ENCODE measurements around the gene KTN1. TPM values are rescaled to one million over a fixed set of nuclear protein-coding genes. Genes with fewer than 3 reads are reported as not detected.

KTN1 gene
- total RNA-seq, 1 donor from 2014 or later: 135 TPM

GRCh38 chr14:55604488-55604887, 24.5 kb downstream of the KTN1 start:
- Mint-ChIP-seq H3K9me3 (no peaks in the 10 kb centered on the region), H3K4me3 (ENCODE audit: low read depth) (no peak overlapping the region), H3K27me3 (ENCODE audit: low read depth) (no peaks in the 10 kb centered on the region), H3K36me3 (ENCODE audit: low read depth) (peaks cover 7% of the 10 kb centered on the region), H3K4me1 (ENCODE audit: low read depth) (peaks cover 6% of the 10 kb centered on the region), H3K27ac (no peak overlapping the region)
- no peak for DNase-seq (ENCODE audit: low spot score)
- intact Hi-C loops (cut with micrococcal nuclease): no loop called here

GRCh38 chr14:55604900-55605418, 25.0 kb downstream of the KTN1 start:
- no peak for DNase-seq (ENCODE audit: low spot score)
- Mint-ChIP-seq H3K4me3 (ENCODE audit: low read depth) (no peak overlapping the region), H3K4me1 (ENCODE audit: low read depth) (peaks cover 6% of the 10 kb centered on the region), H3K27me3 (ENCODE audit: low read depth) (no peaks in the 10 kb centered on the region), H3K36me3 (ENCODE audit: low read depth) (peaks cover 7% of the 10 kb centered on the region), H3K9me3 (no peaks in the 10 kb centered on the region), H3K27ac (no peak overlapping the region)
- intact Hi-C loops (cut with micrococcal nuclease): no loop called here

GRCh38 chr14:55605793-55606192, 25.8 kb downstream of the KTN1 start:
- intact Hi-C loops (cut with micrococcal nuclease): no loop called here
- peaks cover 3% of the 10 kb centered on the region for H3K4me1 Mint-ChIP-seq (ENCODE audit: low read depth)
- no peak overlapping the region for H3K4me3 Mint-ChIP-seq (ENCODE audit: low read depth)
- no peaks in the 10 kb centered on the region for H3K27me3 Mint-ChIP-seq (ENCODE audit: low read depth)
- no peak for DNase-seq (ENCODE audit: low spot score)
- no peaks in the 10 kb centered on the region for H3K9me3 Mint-ChIP-seq
- H3K36me3 Mint-ChIP-seq (ENCODE audit: low read depth): peaks cover 7% of the 10 kb centered on the region
- H3K27ac Mint-ChIP-seq: no peak overlapping the region

DNA sequence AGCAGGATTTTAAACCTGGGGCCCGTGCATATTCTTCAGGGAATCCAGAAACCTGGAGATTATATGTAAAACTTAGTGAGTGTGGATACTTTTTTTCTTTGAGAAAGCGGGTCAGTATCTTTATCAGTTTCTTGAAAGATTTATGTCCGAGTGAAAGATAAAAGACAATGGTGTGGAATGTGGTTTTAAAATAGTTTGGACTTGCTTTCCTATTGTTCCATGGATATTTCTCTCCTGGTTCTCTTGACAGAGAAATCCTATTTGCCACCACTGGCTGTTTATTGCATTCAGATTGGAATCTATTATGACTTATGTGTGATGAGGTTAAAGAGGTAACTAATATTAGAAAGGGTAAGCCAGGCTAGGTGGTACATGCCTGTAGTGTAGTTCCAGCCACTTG, 27.4 kb downstream of the KTN1 start:
- peaks cover 3% of the 10 kb centered on the region for H3K4me1 Mint-ChIP-seq (ENCODE audit: low read depth)
- H3K9me3 Mint-ChIP-seq: no peaks in the 10 kb centered on the region
- H3K4me3 Mint-ChIP-seq (ENCODE audit: low read depth): no peak overlapping the region
- intact Hi-C loops (cut with micrococcal nuclease): no loop called here
- H3K27me3 Mint-ChIP-seq (ENCODE audit: low read depth): no peaks in the 10 kb centered on the region
- peaks cover 8% of the 10 kb centered on the region for H3K36me3 Mint-ChIP-seq (ENCODE audit: low read depth)
- DNase-seq (ENCODE audit: low spot score): no peak
- H3K27ac Mint-ChIP-seq: no peak overlapping the region

DNA sequence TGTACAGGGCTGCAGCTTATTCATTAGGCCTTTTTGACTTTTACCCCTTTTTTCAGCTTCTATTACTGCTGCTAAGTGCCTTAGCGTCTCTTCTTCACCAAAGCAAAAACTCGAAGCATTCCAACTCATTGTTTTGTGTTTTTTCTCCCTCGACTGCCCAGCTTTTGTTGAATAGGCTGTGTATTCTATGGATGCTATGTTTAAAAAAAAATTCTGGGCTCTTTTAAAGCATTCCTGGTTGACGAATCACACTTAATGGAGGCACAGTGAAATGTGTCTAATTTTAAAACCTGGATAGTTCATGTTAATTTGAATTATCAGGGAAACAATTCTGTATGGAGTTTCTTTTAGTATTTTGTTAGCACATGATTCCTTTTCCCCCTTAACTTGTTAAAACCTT, 29.7 kb downstream of the KTN1 start:
- intact Hi-C loops (cut with micrococcal nuclease): no loop called here
- DNase-seq (ENCODE audit: low spot score): no peak
- Mint-ChIP-seq H3K27ac (no peak overlapping the region), H3K27me3 (ENCODE audit: low read depth) (no peaks in the 10 kb centered on the region), H3K36me3 (ENCODE audit: low read depth) (peaks cover 29% of the 10 kb centered on the region), H3K9me3 (no peaks in the 10 kb centered on the region), H3K4me1 (ENCODE audit: low read depth) (peaks cover 3% of the 10 kb centered on the region), H3K4me3 (ENCODE audit: low read depth) (no peak overlapping the region)

- Mint-ChIP-seq H3K9me3 (no peaks in the 10 kb centered on the region), H3K4me3 (ENCODE audit: low read depth) (no peak overlapping the region), H3K4me1 (ENCODE audit: low read depth) (peaks cover 3% of the 10 kb centered on the region), H3K36me3 (ENCODE audit: low read depth) (peaks cover 39% of the 10 kb centered on the region), H3K27ac (no peak overlapping the region), H3K27me3 (ENCODE audit: low read depth) (no peaks in the 10 kb centered on the region)
- no peak for DNase-seq (ENCODE audit: low spot score)
- intact Hi-C loops (cut with micrococcal nuclease): no loop called here
Measured at GRCh38 chr14:55610713-55611370, 30.8 kb downstream of the KTN1 start.

DNA sequence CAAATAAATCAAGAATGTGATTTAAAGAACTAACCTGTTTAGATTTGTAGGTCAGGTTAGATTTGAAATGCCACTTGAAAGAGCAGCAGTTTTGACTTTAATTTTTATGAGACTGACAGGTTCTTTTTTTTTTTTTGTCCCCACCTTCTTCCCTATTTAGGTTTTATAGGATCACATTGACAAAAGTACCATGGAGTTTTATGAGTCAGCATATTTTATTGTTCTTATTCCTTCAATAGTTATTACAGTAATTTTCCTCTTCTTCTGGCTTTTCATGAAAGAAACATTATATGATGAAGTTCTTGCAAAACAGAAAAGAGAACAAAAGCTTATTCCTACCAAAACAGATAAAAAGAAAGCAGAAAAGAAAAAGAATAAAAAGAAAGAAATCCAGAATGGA, 31.9 kb downstream of the KTN1 start:
- H3K27me3 Mint-ChIP-seq (ENCODE audit: low read depth): no peaks in the 10 kb centered on the region
- no peak overlapping the region for H3K27ac Mint-ChIP-seq
- no peak overlapping the region for H3K4me3 Mint-ChIP-seq (ENCODE audit: low read depth)
- H3K36me3 Mint-ChIP-seq (ENCODE audit: low read depth): peaks cover 49% of the 10 kb centered on the region
- no peaks in the 10 kb centered on the region for H3K9me3 Mint-ChIP-seq
- no peak for DNase-seq (ENCODE audit: low spot score)
- intact Hi-C loops (cut with micrococcal nuclease): no loop called here
- peaks cover 3% of the 10 kb centered on the region for H3K4me1 Mint-ChIP-seq (ENCODE audit: low read depth)

DNA sequence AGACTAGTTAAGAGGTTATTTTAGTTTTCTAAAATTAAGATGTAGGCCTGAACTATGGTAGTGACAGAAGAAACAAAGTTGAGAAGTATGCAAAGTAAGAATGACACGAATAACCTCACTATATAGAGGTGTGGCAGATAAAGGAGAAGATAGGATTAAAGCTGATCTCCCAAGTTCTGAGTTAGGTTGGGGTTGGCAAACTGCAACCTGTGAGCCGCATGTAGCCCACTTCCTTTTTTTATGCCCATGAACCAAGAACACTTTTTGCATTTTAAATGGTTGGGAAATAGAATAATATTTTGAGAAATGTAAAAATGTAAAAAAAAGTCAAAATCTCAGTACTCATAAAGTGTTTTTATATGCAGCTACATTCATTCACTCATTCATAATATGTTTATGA, 34.3 kb downstream of the KTN1 start:
- Mint-ChIP-seq H3K4me3 (ENCODE audit: low read depth) (no peak overlapping the region), H3K9me3 (peaks cover 10% of the 10 kb centered on the region), H3K27ac (no peak overlapping the region), H3K27me3 (ENCODE audit: low read depth) (no peaks in the 10 kb centered on the region), H3K36me3 (ENCODE audit: low read depth) (peaks cover 70% of the 10 kb centered on the region), H3K4me1 (ENCODE audit: low read depth) (no peaks in the 10 kb centered on the region)
- intact Hi-C loops (cut with micrococcal nuclease): no loop called here
- DNase-seq (ENCODE audit: low spot score): no peak

GRCh38 chr14:55620277-55620676, 40.3 kb downstream of the KTN1 start:
- no peaks in the 10 kb centered on the region for H3K4me1 Mint-ChIP-seq (ENCODE audit: low read depth)
- H3K9me3 Mint-ChIP-seq: peaks cover 26% of the 10 kb centered on the region
- no peak for DNase-seq (ENCODE audit: low spot score)
- no peaks in the 10 kb centered on the region for H3K27me3 Mint-ChIP-seq (ENCODE audit: low read depth)
- H3K27ac Mint-ChIP-seq: no peak overlapping the region
- H3K4me3 Mint-ChIP-seq (ENCODE audit: low read depth): no peak overlapping the region
- peaks cover 86% of the 10 kb centered on the region for H3K36me3 Mint-ChIP-seq (ENCODE audit: low read depth)
- intact Hi-C loops (cut with micrococcal nuclease): no loop called here

DNA sequence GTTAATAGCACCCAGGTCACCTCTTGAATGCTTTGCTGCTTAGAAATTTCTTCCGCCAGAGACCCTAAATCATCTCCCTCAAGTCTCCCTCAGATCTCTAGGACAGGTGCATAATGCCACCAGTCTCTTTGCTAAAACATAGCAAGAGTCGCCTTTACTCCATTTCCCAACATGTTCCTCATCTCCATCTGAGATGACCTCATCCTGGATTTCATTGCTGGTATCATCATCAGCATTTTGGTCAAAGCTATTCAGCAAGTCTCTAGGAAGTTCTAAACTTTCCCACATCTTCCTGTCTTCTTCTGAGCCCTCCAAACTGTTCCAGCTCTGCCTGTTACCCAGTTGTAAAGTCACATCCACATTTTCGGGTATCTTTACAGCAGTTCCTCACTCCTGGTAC, 41.0 kb downstream of the KTN1 start:
- Mint-ChIP-seq H3K9me3 (peaks cover 26% of the 10 kb centered on the region), H3K4me1 (ENCODE audit: low read depth) (no peaks in the 10 kb centered on the region), H3K36me3 (ENCODE audit: low read depth) (peaks cover 79% of the 10 kb centered on the region), H3K4me3 (ENCODE audit: low read depth) (no peak overlapping the region), H3K27me3 (ENCODE audit: low read depth) (no peaks in the 10 kb centered on the region), H3K27ac (no peak overlapping the region)
- intact Hi-C loops (cut with micrococcal nuclease): no loop called here
- DNase-seq (ENCODE audit: low spot score): no peak

DNA sequence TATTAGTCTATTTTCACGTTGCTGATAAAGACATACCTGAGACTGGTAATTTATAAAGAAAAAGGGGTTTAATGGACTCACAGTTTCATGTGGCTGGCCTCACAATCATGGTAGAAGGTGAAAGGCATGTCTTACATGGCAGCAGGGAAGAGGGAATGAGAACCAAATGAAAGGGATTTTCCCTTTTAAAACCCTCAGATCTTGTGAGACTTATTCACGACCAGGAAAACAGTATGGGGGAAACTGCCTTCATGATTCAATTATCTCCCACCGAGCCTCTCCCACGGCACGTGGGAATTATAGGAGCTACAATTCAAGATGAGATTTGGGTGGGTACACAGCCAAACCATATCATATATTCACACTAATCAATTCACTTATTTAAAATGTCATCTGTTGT, 41.4 kb downstream of the KTN1 start:
- peaks cover 77% of the 10 kb centered on the region for H3K36me3 Mint-ChIP-seq (ENCODE audit: low read depth)
- H3K9me3 Mint-ChIP-seq: peaks cover 26% of the 10 kb centered on the region
- H3K4me1 Mint-ChIP-seq (ENCODE audit: low read depth): peaks cover 1% of the 10 kb centered on the region
- intact Hi-C loops (cut with micrococcal nuclease): no loop called here
- H3K4me3 Mint-ChIP-seq (ENCODE audit: low read depth): no peak overlapping the region
- no peak overlapping the region for H3K27ac Mint-ChIP-seq
- no peak for DNase-seq (ENCODE audit: low spot score)
- H3K27me3 Mint-ChIP-seq (ENCODE audit: low read depth): no peaks in the 10 kb centered on the region

GRCh38 chr14:55624913-55625312, 44.9 kb downstream of the KTN1 start:
- Mint-ChIP-seq H3K27me3 (ENCODE audit: low read depth) (no peaks in the 10 kb centered on the region), H3K27ac (no peak overlapping the region), H3K9me3 (peaks cover 10% of the 10 kb centered on the region), H3K4me1 (ENCODE audit: low read depth) (peaks cover 4% of the 10 kb centered on the region), H3K36me3 (ENCODE audit: low read depth) (peaks cover 66% of the 10 kb centered on the region), H3K4me3 (ENCODE audit: low read depth) (no peak overlapping the region)
- no peak for DNase-seq (ENCODE audit: low spot score)
- intact Hi-C loops (cut with micrococcal nuclease): no loop called here

GRCh38 chr14:55625481-55625880, 45.5 kb downstream of the KTN1 start:
- Mint-ChIP-seq H3K9me3 (peaks cover 6% of the 10 kb centered on the region), H3K4me1 (ENCODE audit: low read depth) (peaks cover 4% of the 10 kb centered on the region), H3K36me3 (ENCODE audit: low read depth) (peaks cover 66% of the 10 kb centered on the region), H3K4me3 (ENCODE audit: low read depth) (no peak overlapping the region), H3K27ac (no peak overlapping the region), H3K27me3 (ENCODE audit: low read depth) (no peaks in the 10 kb centered on the region)
- no peak for DNase-seq (ENCODE audit: low spot score)
- intact Hi-C loops (cut with micrococcal nuclease): no loop called here

DNA sequence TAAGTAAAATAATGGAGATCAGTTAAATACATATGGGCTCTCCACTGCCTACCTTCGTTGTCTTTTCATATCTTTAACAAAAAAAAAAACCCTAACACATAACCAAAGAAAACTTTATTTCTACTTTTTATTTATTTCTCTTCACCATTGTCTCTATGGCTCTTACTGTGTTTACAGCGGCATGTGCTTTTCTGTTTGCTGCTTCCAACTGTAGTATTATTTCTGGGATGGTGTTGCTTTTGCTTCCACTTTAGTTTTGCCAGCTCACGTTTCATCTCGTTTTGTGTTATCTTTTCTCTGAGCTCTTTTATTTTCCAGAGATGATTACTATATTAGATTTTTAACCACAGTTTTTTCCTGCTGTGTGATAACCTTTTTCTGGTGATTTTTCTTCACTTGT, 46.1 kb downstream of the KTN1 start:
- H3K9me3 Mint-ChIP-seq: no peaks in the 10 kb centered on the region
- H3K4me3 Mint-ChIP-seq (ENCODE audit: low read depth): no peak overlapping the region
- peaks cover 64% of the 10 kb centered on the region for H3K36me3 Mint-ChIP-seq (ENCODE audit: low read depth)

More for the DNA sequence above, 46.1 kb downstream of the KTN1 start:
- H3K27me3 Mint-ChIP-seq (ENCODE audit: low read depth): no peaks in the 10 kb centered on the region
- intact Hi-C loops (cut with micrococcal nuclease): no loop called here
- H3K27ac Mint-ChIP-seq: no peak overlapping the region
- H3K4me1 Mint-ChIP-seq (ENCODE audit: low read depth): peaks cover 4% of the 10 kb centered on the region
- DNase-seq (ENCODE audit: low spot score): no peak
